CD4-positive, alpha-beta T cell (primary cell): Measurements from ENCODE around the gene MLC1. TPM values are rescaled to one million over a fixed set of nuclear protein-coding genes. Genes with fewer than 3 reads are reported as not detected.

Source experiments
- ATAC-seq: fragments of 200-7000 bp; cut with Tn5 transposase; one replicate; pipeline ENCODE4 v1.10.0; 2022; ENCODE audit warnings: mild to moderate bottlenecking; ENCODE audit not compliant: poor library complexity
- CTCF ChIA-PET: fragments of 350-600 bp; sonication (Branson Sonifier 250); formaldehyde crosslinking; loops from one replicate; lab custom pipeline; 2021; ENCODE audit warnings: antibody characterized with exemption, inconsistent platforms; lab: Charles Lee
- POLR2A ChIA-PET: fragments of 350-600 bp; sonication (Branson Sonifier 250); formaldehyde crosslinking; loops from one replicate; lab custom pipeline; 2021; ENCODE audit warnings: antibody characterized with exemption, inconsistent platforms; lab: Charles Lee
- DNase-seq, 14 experiments: peaks; one replicate each; pipeline ENCODE4 v3.0.0-alpha.2; 2013 to 2020; ENCODE audit warnings: mixed read lengths in 2 of 14
- H3K27ac ChIP-seq, 2 donors: one replicate each; pipeline versions ENCODE4 v1.5.1 to v1.7.0; 2013; ENCODE audit warnings: low read length in 2 of 2, low read depth in 1 of 2, mild to moderate bottlenecking in 1 of 2
- H3K27me3 ChIP-seq, 2 experiments: 1 replicate in 1 of 2; 2 replicates in 1 of 2; pipeline versions ENCODE4 v1.6.1 to v1.7.0; 2013; ENCODE audit warnings: low read length in 2 of 2, control low read depth in 1 of 2, mild to moderate bottlenecking in 1 of 2, moderate library complexity in 1 of 2; ENCODE audit not compliant: insufficient read depth in 2 of 2, control insufficient read depth in 1 of 2
- H3K36me3 ChIP-seq: one replicate; pipeline ENCODE4 v1.6.1; 2013; ENCODE audit warnings: low read length, control low read depth; ENCODE audit not compliant: insufficient read depth
- H3K4me1 ChIP-seq: one replicate; pipeline ENCODE4 v1.6.1; 2013; ENCODE audit warnings: low read length, control low read depth; ENCODE audit not compliant: insufficient read depth
- H3K4me3 ChIP-seq: one replicate; pipeline ENCODE4 v1.5.1; 2013; ENCODE audit warnings: mild to moderate bottlenecking, low read length, moderate library complexity
- H3K9me3 ChIP-seq, 2 experiments: 1 replicate in 1 of 2; 2 replicates in 1 of 2; pipeline versions ENCODE4 v1.6.1 to v1.7.0; 2013; ENCODE audit warnings: low read length in 2 of 2, mild to moderate bottlenecking in 2 of 2, control low read depth in 1 of 2, moderate library complexity in 1 of 2; ENCODE audit not compliant: control insufficient read depth in 1 of 2, insufficient read depth in 1 of 2
- H3K27ac Mint-ChIP-seq: one replicate; pipeline ENCODE4 v1.8.0; 2020; ENCODE audit warnings: mixed read lengths
- H3K27me3 Mint-ChIP-seq: one replicate; pipeline ENCODE4 v1.8.0; 2021; ENCODE audit warnings: mixed read lengths
- H3K36me3 Mint-ChIP-seq: one replicate; pipeline ENCODE4 v1.8.0; 2021; ENCODE audit warnings: low read depth, mixed read lengths
- H3K4me1 Mint-ChIP-seq: one replicate; pipeline ENCODE4 v1.8.0; 2021; ENCODE audit warnings: low read depth, mixed read lengths
- H3K4me3 Mint-ChIP-seq: one replicate; pipeline ENCODE4 v1.8.0; 2020; ENCODE audit warnings: mild to moderate bottlenecking, mixed read lengths
- H3K9me3 Mint-ChIP-seq: one replicate; pipeline ENCODE4 v1.8.0; 2020; ENCODE audit warnings: mixed read lengths
- CTCF ChIP-seq: fragments of 200-600 bp; IDR thresholded peaks from one replicate; pipeline ENCODE4 v1.8.0; 2022; ENCODE audit warnings: antibody characterized with exemption, mild to moderate bottlenecking
- intact Hi-C, 2 experiments: fragments of 100-400 bp; cut with DNase I in 1 of 2; cut with micrococcal nuclease in 1 of 2; formaldehyde crosslinking; loops; one replicate each; pipeline versions ENCODE4 v1.15.1 to v1.9.0; 2023 to 2025; cut with DNase I, micrococcal nuclease
- total RNA-seq, 174 experiments: library from RNA in 2 of 174; stranded (reverse) in 2 of 174; gene quantifications; one replicate each; pipeline ENCODE4 v1.2.3 and lab custom pipeline; 2021 to 2026

The MLC1 gene
- total RNA-seq, 2 experiments from 2014 or later = 0.16 TPM; not detected in 1

GRCh38 chr22:50129121-50129736 lies 44.0 kb upstream of the MLC1 start:
- no peak overlapping the region for H3K27ac Mint-ChIP-seq
- Histone ChIP-seq H3K36me3 (no peaks in the 10 kb centered on the region), H3K27ac (no peak overlapping the region), H3K27me3 (peaks cover 8 to 12% of the 10 kb centered on the region in 2 experiments), H3K9me3 (peaks cover 5 to 11% of the 10 kb centered on the region in 2 experiments), H3K4me3 (no peak overlapping the region), H3K4me1 (no peaks in the 10 kb centered on the region)
- no peak for TF ChIP-seq CTCF
- intact Hi-C loops = no loop called here
- no peaks in the 10 kb centered on the region for H3K4me1 Mint-ChIP-seq
- no peak for ATAC-seq
- H3K27me3 Mint-ChIP-seq = peaks cover 48% of the 10 kb centered on the region
- H3K9me3 Mint-ChIP-seq = peaks cover 4% of the 10 kb centered on the region
- ChIA-PET POLR2A (no interaction called here), CTCF (no interaction called here)
- H3K4me3 Mint-ChIP-seq = no peak overlapping the region
- H3K36me3 Mint-ChIP-seq = no peaks in the 10 kb centered on the region
- DNase-seq = no peak

- no peak for DNase-seq
- CTCF ChIA-PET = no interaction called here
- H3K27ac Mint-ChIP-seq = no peak overlapping the region
- peaks cover 36% of the 10 kb centered on the region for H3K27me3 Mint-ChIP-seq
- H3K36me3 ChIP-seq = no peaks in the 10 kb centered on the region
- POLR2A ChIA-PET = no interaction called here
- H3K9me3 ChIP-seq = peaks cover 10 to 31% of the 10 kb centered on the region in 2 experiments
- peaks cover 0 to 8% of the 10 kb centered on the region in 2 experiments for H3K27me3 ChIP-seq
- no peak overlapping the region for H3K27ac ChIP-seq
- H3K4me3 ChIP-seq = no peak overlapping the region
- H3K36me3 Mint-ChIP-seq = no peaks in the 10 kb centered on the region
- TF ChIP-seq CTCF = no peak
- ATAC-seq = no peak
- H3K4me1 Mint-ChIP-seq = no peaks in the 10 kb centered on the region
- no peaks in the 10 kb centered on the region for H3K4me1 ChIP-seq
- H3K4me3 Mint-ChIP-seq = no peak overlapping the region
- peaks cover 10% of the 10 kb centered on the region for H3K9me3 Mint-ChIP-seq
- intact Hi-C loops = no loop called here
These were observed 39.8 kb upstream of the MLC1 start for GRCh38 chr22:50125029-50125428.

- H3K27me3 Mint-ChIP-seq = peaks cover 29% of the 10 kb centered on the region
- intact Hi-C loops = no loop called here
These were observed 37.9 kb upstream of the MLC1 start for GRCh38 chr22:50123119-50123518.

More at GRCh38 chr22:50123119-50123518, 37.9 kb upstream of the MLC1 start:
- ChIA-PET POLR2A (no interaction called here), CTCF (interaction anchor here (1.0 kb wide), 1 partner anchor 26 kb away, joined by 4 read pairs; no protein-coding TSS in a partner anchor)
- ATAC-seq = no peak
- no peaks in the 10 kb centered on the region for H3K36me3 Mint-ChIP-seq
- Histone ChIP-seq H3K27ac (no peak overlapping the region), H3K9me3 (peaks cover 10 to 31% of the 10 kb centered on the region in 2 experiments), H3K36me3 (no peaks in the 10 kb centered on the region), H3K4me3 (no peak overlapping the region), H3K27me3 (peaks cover 0 to 6% of the 10 kb centered on the region in 2 experiments), H3K4me1 (no peaks in the 10 kb centered on the region)
- H3K9me3 Mint-ChIP-seq = peaks cover 10% of the 10 kb centered on the region
- no peak overlapping the region for H3K27ac Mint-ChIP-seq
- no peak overlapping the region for H3K4me3 Mint-ChIP-seq
- DNase-seq = no peak
- no peak for TF ChIP-seq CTCF
- H3K4me1 Mint-ChIP-seq = no peaks in the 10 kb centered on the region
